ENCODE measurements around the gene C20orf202.

The C20orf202 gene

DNA sequence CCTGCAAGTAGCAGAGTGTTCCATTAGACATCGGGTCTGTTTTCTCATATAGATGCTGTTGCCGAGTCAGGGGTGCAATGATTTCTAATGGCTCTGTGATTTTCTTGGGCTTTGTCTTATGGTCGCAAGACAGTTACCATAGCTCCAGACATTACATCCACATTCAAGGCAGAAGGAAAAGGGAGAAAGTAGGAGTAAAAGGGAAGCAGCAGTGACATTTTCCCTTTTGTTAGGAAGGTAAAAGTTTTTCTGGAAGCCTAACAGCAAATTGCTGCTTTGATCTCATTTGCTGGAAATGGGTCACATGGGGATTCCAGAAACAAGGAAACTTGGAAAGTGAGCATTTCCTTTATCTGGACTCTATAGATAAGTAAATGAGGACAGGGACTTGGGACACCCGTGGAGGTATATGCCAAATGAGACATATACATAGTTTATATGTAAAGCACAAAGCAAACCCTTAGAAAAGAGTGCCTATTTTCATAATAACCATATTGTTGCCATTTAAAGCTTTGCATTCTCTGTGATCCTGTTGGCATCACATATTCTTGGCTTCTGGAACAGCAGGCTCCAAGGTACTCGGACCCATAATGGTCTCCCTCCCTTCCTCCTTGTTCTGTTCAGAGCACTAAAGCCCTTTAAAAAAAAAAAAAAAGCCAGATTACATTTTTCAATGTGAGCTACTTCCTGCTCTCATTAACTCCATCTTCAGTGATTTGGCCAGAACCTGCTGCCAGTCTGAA lies at the start of gene C20orf202:
Gene C20orf202 (plus strand): TSS at position 693 of the 743 bp plus-strand sequence. CDS start 132 bp downstream, outside the sequence.
- DNase-seq (ENCODE audit: low read depth in 4 of 4, low spot score in 1 of 4): no peak

GRCh38 chr20:1154226-1154625 lies 49.0 kb upstream of the C20orf202 start:
- no peak for DNase-seq (ENCODE audit: low read depth in 4 of 4, low spot score in 1 of 4)

GRCh38 chr20:1154691-1155090 lies 48.6 kb upstream of the C20orf202 start:
- no peak for DNase-seq (ENCODE audit: low read depth in 4 of 4, low spot score in 1 of 4)

DNA sequence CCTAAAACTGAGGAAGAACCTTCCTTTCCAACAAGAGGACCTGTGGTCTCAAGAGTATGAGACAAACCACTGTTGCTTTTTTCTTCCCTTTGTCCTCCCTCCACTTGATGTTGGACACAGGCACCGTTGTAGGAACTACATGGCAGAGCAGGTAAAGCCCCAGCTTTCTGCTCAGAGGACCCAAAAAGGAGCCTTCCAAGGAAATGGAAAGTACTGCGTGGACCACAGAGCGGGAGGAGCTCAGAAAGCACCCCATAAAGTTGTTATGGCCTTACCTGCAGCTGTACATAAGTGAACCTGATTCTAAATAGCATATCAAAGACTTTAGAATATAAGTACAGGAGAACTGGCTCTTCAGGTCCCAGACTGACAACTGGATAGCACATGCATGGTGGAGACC lies 47.9 kb upstream of the C20orf202 start:
- no peak for DNase-seq (ENCODE audit: low read depth in 4 of 4, low spot score in 1 of 4)

DNA sequence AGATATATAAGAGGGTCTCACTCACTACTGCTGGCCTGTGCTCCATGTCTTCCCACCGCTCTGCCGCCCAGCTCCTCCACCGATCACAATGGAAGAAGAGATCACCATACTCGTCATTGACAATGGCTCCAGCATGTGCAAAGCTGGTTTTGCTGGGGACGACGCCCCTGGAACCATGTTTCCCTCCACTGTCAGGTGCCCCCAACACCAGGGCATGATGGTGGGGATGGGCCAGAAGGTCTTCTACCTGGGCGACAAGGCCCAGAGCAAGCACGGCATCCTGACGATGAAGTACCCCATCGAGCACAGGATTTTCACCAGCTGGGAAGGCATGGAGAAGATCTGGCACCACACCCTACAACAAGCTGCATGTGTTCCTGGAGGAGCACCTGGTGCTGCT lies 42.8 kb upstream of the C20orf202 start:
- no peak for DNase-seq (ENCODE audit: low read depth in 4 of 4, low spot score in 1 of 4)

DNA sequence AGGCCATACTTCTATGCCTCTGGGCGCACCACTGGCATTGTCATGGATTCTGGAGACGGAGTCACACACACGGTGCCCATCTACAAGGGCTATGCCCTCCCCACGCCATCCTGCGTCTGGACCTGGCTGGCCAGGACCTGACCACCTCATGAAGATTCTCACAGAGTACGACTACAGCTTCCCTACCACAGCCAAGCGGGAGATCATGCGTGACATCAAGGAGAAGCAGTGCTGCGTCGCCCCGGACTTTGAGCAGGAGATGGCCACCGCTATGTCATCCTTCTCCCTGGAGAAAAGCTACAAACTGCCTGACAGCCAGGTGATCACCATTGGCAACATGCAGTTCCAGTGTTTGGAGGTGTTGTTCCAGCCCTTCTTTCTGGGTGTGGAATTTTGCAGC lies 42.3 kb upstream of the C20orf202 start:
- no peak for DNase-seq (ENCODE audit: low read depth in 4 of 4, low spot score in 1 of 4)

DNA sequence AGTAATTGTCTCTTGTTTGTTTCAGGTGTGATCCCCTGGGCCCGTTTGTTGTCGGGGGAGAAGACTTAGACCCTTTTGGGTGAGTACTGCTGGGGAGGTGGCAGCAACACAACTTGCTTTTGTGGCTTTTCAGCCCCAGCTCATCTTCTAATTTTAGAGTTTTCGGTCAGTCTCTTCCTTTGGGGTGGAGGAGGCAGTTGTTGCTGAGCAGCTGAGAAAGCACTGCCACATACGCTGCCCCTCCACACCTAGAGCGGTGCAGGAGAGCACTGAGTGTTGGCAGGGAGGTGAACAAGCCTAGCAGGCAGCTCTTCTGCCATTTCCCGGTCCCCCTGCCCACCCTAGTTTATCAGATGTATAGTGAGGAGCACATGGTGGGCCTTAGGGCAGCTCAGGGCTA lies 40.1 kb upstream of the C20orf202 start:
- no peak for DNase-seq (ENCODE audit: low read depth in 4 of 4, low spot score in 1 of 4)

DNA sequence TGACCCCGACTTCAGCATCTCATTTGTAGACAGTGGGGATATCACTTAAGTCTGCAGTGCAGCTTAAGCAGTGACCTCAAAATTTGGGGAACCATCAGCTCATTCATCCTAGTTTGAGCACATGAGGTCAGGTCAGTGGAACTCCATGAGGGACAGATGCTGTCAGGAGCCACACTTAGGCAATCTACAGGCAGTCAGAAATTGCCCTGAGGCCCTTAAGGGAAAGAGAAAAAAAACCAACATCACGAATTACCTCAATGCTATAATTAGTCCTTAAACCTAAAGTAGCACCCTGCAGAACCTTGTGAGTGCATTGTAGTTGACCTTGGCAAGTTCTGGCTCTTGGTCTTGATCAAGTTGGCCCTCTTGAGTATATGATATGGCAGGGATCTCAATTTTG lies 39.6 kb upstream of the C20orf202 start:
- no peak for DNase-seq (ENCODE audit: low read depth in 4 of 4, low spot score in 1 of 4)

- DNase-seq (ENCODE audit: low read depth in 4 of 4, low spot score in 1 of 4): no peak
Observed at GRCh38 chr20:1164871-1165270, 38.4 kb upstream of the C20orf202 start.

DNA sequence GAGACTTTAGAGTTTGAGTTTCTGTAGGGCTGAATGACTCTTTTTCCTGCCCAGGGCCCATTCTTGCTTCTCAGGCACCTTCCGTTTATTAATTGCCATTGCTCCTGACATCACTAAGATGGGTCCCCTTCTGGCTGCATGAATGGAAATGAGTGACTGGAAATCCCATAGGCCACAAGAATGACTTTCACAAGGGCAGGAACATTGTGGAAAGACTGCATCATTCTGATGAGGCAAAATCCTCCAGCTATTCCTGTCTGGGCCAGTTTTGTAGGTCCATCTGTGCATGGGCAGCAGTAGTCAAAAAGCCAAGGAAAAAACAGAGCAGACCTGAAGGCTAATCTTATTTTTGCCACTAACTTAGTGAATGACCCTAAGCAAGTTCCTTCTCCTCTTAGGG lies 37.7 kb upstream of the C20orf202 start:
- DNase-seq (ENCODE audit: low read depth in 4 of 4, low spot score in 1 of 4): no peak

DNA sequence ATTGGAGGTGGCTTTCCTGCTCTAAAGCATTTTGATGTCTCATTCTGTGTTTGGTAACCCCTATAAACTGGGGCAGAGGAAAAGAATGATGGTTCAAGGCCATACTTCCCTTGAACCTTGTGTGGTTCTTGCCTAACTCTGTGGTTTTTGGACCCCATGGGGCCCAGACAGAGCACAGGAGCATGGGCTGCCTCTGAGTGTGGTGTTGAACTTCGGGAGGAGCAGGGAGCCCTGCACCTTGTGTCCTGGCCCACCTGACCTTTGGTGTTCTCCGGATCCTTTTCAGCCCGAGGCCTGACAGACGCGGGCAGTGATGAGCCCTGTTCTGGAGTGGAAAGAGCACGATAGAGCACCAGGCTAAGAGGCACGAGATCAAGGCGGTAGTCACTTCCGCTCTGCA lies 37.3 kb upstream of the C20orf202 start:
- no peak for DNase-seq (ENCODE audit: low read depth in 4 of 4, low spot score in 1 of 4)

- no peak for DNase-seq (ENCODE audit: low read depth in 4 of 4, low spot score in 1 of 4)
Observed at GRCh38 chr20:1166948-1167720, 36.1 kb upstream of the C20orf202 start.

DNA sequence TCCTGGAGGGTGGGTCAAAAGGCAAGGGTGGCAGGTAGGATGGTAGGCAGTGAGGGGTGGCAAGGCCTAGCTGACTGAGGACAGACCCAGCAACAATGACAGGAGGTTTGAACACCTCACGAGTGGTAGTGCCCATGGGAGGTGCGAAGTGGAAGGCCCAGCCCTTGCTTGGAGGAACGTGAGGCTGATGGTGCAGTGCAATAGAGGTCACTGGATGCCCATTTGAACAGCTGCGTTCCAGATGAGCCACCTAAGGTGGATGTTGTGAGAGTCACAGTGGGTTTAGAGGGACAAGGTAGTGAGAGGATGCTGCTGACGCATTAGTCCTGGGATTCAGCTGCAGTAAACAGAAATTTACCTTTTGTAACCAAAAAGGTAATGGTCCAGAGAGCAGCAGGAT lies 34.0 kb upstream of the C20orf202 start:
- DNase-seq (ENCODE audit: low read depth in 4 of 4, low spot score in 1 of 4): no peak

GRCh38 chr20:1171461-1172093 lies 31.7 kb upstream of the C20orf202 start:
- DNase-seq (ENCODE audit: low read depth in 4 of 4, low spot score in 1 of 4): no peak

GRCh38 chr20:1173698-1174097 lies 29.6 kb upstream of the C20orf202 start:
- no peak for DNase-seq (ENCODE audit: low read depth in 4 of 4, low spot score in 1 of 4)

DNA sequence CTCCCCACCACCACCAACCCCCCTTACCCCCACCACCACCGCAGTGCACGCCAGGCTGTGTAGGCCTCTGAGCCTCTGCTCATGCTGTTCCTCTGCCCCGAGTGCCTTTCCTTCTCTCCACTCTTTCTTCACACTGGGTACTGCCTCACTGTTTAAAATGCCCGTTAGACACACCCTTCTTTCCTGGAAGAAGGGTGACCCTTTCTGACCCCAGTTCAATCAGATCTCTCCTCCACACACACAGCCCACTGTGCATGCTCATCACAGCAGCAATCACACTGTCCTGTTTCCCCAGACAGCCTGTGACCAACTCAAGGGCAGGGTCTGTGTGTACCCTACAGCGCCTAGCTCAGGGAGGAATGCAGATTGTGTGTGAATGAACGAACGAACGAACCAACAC lies 28.5 kb upstream of the C20orf202 start:
- no peak for DNase-seq (ENCODE audit: low read depth in 4 of 4, low spot score in 1 of 4)

- no peak for DNase-seq (ENCODE audit: low read depth in 4 of 4, low spot score in 1 of 4)
Observed at GRCh38 chr20:1177680-1178079, 25.6 kb upstream of the C20orf202 start.

DNA sequence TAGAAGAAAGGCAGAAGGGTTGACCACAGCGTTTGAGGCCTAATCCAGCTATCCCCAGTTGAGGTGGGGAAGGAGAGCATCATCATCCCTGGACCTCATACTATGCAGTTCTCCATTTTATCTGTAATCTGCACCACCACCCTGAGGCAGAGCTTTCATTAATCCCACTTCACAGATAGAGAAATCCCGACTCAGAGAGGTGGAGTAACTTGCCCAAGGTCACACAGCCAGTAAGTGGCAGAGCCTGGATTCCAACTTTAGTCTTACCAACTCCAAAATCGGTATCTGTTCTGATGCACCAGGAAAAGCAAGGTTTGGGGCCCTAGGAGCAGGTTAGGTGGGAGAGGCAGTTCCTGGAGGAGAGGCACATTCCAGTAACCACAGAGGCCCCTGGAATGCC lies 25.2 kb upstream of the C20orf202 start:
- DNase-seq (ENCODE audit: low read depth in 4 of 4, low spot score in 1 of 4): no peak

- no peak for DNase-seq (ENCODE audit: low read depth in 4 of 4, low spot score in 1 of 4)
Observed at GRCh38 chr20:1178623-1179022, 24.6 kb upstream of the C20orf202 start.

DNA sequence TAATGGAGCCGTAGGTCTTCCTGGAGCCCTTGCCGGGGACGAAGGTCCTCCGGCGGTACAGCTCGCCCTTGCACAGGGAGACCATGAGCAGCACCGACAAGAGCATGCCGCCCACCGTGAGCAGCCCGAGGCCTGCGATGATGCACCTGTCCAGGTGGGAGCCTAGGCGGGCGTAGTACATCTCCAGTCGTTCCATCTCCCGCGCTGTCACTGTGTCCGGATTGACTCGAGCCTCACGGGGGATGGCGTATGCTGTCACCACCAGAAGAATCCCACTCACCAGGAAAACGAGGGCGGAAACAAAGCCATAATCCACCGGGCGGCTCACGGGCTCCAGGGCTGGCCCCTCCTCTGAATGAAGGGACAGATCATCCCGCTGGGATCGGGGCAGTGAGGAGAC lies 22.3 kb upstream of the C20orf202 start:
- no peak for DNase-seq (ENCODE audit: low read depth in 4 of 4, low spot score in 1 of 4)

GRCh38 chr20:1182106-1182505 lies 21.1 kb upstream of the C20orf202 start:
- no peak for DNase-seq (ENCODE audit: low read depth in 4 of 4, low spot score in 1 of 4)

GRCh38 chr20:1183153-1183552 lies 20.1 kb upstream of the C20orf202 start:
- no peak for DNase-seq (ENCODE audit: low read depth in 4 of 4, low spot score in 1 of 4)
